HG02870 (cell line): ENCODE measurements around the gene GSTT2.
A peak's percentile ranks its signal among the peaks of the same experiment; 100 is the strongest.
"Not testable (repeated sequence)": the region's sequence is repeated elsewhere in the genome, so short reads cannot be mapped to it uniquely, and the experiment has no call there.

ENCODE experiments used
- ATAC-seq: cut with Tn5 transposase; IDR thresholded peaks from one replicate; pipeline ENCODE4 v1.9.1; 2021; ENCODE audit warnings: mild to moderate bottlenecking, moderate library complexity; ENCODE audit not compliant: unreplicated experiment

Gene GSTT2

GRCh38 chr22:23979557-23980240 is at the start of gene GSTT2:
Gene GSTT2, plus strand, starts transcription at chr22:23980134.
- not testable (repeated sequence) for ATAC-seq

DNA sequence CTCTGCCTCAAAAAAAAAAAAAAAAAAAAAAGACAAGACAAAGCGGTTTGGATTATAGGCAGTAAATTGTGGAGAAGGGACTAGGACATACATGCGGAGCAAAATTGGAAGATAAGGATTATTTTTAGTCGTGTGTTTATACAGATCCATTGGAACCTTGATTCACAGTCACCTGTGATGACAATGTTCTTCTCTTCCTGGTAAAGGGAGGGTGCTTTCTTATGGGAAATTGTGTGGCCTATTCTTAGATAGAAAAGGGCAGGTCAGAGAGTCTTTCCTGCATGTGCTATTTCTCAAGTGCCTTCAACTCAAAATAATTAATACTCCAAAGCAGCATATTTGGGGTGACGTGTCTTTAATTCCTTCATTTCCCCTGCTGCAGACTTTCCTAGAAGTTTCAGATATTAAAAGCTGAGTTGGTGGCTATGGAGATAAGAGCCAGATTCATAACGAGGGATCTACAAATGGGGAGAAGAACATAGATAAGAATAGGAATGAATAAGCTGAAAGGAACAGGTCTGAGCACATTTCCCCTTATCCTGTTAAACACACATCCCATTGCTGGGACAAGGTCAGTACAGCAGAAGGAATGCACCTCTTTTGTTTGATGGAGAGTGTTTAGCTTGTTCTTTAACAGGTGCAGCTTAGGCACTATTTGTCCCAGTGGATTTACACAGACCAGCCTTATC is 41.5 kb upstream of the GSTT2 start:
- no peak for ATAC-seq

GRCh38 chr22:23939017-23939357 is 40.9 kb upstream of the GSTT2 start:
- ATAC-seq, result no peak

GRCh38 chr22:23940166-23940565 is 39.8 kb upstream of the GSTT2 start:
- not testable (repeated sequence) for ATAC-seq

DNA sequence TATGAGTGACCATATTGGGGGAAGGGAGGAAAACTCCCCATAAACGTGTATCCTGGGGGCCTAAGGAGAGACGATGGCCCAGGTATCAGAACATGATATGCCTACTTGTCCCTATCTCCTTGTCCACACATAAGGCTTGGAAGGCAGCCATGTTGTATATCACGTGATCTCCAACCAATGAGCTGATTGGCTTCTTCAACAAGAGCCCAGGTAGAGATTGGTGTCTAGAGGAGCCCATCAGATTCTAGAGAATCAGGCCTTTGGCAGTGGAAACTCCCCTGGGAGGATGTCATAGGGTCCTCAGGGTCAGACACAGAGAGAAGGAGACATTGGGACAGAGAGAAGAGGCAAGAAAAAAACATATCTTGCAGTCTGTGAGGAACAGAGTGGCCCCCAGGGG is 32.5 kb upstream of the GSTT2 start:
- ATAC-seq, result not testable (repeated sequence)

GRCh38 chr22:23949764-23950163 is 30.2 kb upstream of the GSTT2 start:
- not testable (repeated sequence) for ATAC-seq

DNA sequence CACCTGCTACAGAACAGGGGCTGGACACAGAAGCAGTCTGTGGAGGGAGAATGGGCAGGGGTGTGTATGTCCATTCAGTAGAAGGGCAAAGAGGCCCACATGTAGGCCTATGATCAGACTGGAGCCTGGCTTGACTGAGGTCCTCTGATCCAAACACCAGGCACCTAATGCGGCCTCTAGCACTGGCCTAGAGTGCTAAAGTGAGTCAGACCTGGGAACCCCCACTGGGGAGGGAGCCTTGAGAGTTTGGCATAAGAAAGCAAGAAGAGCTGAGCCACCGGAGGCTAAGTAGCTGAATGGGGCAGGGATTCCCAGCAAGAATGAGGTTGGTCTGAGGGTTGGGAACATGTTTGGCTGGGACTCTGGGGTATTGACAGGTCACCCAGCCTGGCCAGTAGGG is 28.6 kb upstream of the GSTT2 start:
- ATAC-seq, result not testable (repeated sequence)

GRCh38 chr22:23952794-23953405 is 27.0 kb upstream of the GSTT2 start:
- ATAC-seq, result not testable (repeated sequence)

GRCh38 chr22:23953485-23953884 is 26.4 kb upstream of the GSTT2 start:
- ATAC-seq, result not testable (repeated sequence)

- ATAC-seq, result not testable (repeated sequence)
Measured at GRCh38 chr22:23954193-23954990, 25.5 kb upstream of the GSTT2 start.

DNA sequence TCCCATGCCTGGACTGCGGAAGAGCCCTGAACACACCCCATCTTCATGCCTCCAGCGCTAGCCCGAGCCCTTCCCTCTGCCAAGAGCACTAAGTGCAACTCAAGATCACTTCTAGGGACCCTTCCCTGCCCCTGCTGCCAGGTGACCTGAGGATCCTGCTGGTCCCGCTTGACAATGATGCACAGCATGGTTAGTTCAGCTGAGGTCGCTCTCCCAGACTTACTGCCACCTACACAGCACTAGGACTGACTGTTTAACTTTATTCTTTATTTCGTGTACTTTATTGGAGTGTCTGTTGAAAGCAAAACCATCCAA is 25.0 kb upstream of the GSTT2 start:
- ATAC-seq, result not testable (repeated sequence)

DNA sequence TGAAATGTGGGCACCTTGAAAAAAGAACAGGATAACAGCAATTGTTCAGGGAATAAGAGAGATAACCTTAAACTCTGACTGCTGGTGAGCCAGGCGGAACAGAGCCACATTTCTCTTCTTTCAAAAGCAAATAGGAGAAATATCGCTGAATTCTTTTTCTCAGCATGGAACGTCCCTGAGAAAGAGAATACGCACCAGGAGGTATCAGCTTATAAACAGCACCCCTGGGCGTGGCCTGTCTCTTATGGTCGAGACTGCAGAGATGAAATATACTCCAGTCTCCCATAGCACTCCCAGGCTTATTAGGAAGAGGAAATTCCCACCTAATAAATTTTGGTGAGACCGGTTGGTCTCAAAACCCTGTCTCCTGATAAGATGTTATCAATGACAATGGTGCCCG is 24.0 kb upstream of the GSTT2 start:
- ATAC-seq, result not testable (repeated sequence)

- not testable (repeated sequence) for ATAC-seq
Measured at GRCh38 chr22:23956301-23956900, 23.5 kb upstream of the GSTT2 start.

DNA sequence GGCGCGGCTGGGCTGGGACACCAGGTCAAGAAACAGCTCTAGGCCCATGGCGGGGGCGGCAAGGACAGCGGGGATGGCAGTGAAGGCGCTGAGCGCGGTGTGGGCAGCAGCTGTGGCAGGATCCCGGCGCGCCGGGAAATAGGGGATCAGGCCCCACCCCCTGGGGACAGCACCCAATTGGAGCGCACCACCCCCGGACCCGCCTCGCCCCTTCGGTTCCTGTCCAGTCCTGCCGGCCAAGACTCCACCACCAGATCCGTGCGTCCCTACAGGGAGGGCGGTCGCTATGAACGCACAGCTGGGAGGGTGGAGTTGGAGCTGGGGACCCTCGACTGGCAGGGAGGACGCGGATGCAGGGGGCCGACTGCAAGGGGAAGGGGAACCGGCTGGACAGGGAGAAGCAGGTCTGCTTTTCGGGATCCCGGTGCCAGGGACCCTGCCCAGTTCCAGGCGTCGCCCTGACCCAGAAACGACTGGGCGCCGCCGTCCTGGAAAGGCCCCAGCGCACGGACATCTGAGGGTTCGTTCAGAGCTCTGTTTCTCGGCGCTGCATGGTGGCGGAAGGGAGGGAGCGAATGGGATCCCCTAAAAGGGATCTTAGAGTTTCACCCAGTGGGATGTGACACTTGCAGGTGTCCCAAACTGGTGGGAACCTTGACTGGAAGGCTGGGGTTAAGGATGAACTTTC is 18.7 kb upstream of the GSTT2 start, which contains the start of gene GSTT2B:
TSS of gene GSTT2B (minus strand) at position 112 of the 688 bp plus-strand sequence. CDS start at position 48, 64 bp downstream.
- not testable (repeated sequence) for ATAC-seq

- ATAC-seq, result not testable (repeated sequence)
Measured at GRCh38 chr22:23966094-23966493, 13.8 kb upstream of the GSTT2 start.

- peak; percentile 91 for ATAC-seq
Measured at GRCh38 chr22:23966568-23966967, 13.4 kb upstream of the GSTT2 start, which contains the start of gene DDTL. Gene DDTL, plus strand, starts transcription at chr22:23966888. Its CDS starts 27 bp downstream, at chr22:23966915.

DNA sequence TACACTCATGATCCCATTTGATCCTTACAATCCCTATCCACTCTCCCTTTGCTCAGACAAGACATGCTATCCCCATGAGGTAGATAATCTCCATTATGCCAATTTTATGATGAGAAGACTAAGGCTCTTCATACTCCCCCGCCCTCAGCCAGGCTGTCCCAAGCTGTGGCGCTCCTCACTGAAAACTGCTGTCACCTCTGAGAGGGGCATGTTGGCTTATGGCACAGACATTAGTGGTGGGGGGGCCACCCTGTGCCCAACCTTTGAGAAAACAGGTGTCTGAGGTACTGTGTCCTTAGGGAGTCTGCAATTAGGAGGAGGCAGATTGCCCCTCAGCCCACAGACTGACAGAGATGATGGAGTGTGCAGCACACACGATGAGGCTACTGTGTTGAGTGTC is 10.9 kb upstream of the GSTT2 start:
- ATAC-seq, result no peak

GRCh38 chr22:23970201-23970641 is 9.7 kb upstream of the GSTT2 start:
- ATAC-seq, result no peak

GRCh38 chr22:23970816-23971486 is 9.0 kb upstream of the GSTT2 start:
- no peak for ATAC-seq
